HEK293 (cell line): ENCODE results near the gene NIPBL.

Experiments used
- SALL2 ChIP-seq: fragments of 450-650 bp; formaldehyde crosslinking; IDR thresholded peaks from 2 replicates; pipeline ENCODE4 v1.5.0; 2017; ENCODE audit warnings: missing biosample characterization, mild to moderate bottlenecking, missing genetic modification characterization, borderline replicate concordance
- ZBTB44 ChIP-seq: fragments of 450-650 bp; IDR thresholded peaks from 2 replicates; pipeline ENCODE4 v1.5.1; 2018; ENCODE audit warnings: missing biosample characterization, mild to moderate bottlenecking, missing genetic modification characterization
- ZNF146 ChIP-seq: fragments of 450-650 bp; formaldehyde crosslinking; IDR thresholded peaks from 2 replicates; pipeline ENCODE4 v1.5.1; 2016; ENCODE audit warnings: missing biosample characterization, missing genetic modification characterization
- TF ChIP-seq, protein P1 (sequence below): fragments of 450-650 bp; formaldehyde crosslinking; IDR thresholded peaks from 2 replicates; pipeline ENCODE4 v1.5.1; 2017; ENCODE audit warnings: missing biosample characterization, missing genetic modification characterization
- TF ChIP-seq, protein P2 (sequence below): fragments of 450-650 bp; formaldehyde crosslinking; IDR thresholded peaks from 2 replicates; pipeline ENCODE4 v1.5.1; 2016; ENCODE audit warnings: missing biosample characterization, missing genetic modification characterization

DNA sequence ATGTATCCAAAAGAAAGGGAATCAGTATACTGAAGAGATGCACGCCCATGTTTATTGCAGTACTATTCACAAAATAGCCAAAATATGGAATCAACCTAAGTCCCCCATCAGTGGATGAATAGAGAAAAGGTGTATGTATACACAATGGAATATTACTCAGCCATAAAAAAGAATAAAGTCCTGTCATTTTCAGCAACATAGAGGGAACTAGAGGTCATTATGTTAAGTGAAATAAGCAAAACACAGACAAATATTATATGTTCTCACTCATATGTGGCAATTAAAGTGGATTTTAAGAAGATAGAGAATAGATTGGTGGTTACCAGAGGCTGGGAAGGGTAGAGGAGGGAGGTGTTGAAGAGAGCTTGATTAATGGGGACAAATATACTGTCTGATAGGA, 88.6 kb downstream of the NIPBL start:
- TF ChIP-seq, protein P1, sequence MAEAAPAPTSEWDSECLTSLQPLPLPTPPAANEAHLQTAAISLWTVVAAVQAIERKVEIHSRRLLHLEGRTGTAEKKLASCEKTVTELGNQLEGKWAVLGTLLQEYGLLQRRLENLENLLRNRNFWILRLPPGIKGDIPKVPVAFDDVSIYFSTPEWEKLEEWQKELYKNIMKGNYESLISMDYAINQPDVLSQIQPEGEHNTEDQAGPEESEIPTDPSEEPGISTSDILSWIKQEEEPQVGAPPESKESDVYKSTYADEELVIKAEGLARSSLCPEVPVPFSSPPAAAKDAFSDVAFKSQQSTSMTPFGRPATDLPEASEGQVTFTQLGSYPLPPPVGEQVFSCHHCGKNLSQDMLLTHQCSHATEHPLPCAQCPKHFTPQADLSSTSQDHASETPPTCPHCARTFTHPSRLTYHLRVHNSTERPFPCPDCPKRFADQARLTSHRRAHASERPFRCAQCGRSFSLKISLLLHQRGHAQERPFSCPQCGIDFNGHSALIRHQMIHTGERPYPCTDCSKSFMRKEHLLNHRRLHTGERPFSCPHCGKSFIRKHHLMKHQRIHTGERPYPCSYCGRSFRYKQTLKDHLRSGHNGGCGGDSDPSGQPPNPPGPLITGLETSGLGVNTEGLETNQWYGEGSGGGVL: no peak
- TF ChIP-seq ZNF146 (tag by site-specific recombination): peak; percentile 91
- no peak for TF ChIP-seq SALL2 (tag by site-specific recombination)
- TF ChIP-seq, protein P2, sequence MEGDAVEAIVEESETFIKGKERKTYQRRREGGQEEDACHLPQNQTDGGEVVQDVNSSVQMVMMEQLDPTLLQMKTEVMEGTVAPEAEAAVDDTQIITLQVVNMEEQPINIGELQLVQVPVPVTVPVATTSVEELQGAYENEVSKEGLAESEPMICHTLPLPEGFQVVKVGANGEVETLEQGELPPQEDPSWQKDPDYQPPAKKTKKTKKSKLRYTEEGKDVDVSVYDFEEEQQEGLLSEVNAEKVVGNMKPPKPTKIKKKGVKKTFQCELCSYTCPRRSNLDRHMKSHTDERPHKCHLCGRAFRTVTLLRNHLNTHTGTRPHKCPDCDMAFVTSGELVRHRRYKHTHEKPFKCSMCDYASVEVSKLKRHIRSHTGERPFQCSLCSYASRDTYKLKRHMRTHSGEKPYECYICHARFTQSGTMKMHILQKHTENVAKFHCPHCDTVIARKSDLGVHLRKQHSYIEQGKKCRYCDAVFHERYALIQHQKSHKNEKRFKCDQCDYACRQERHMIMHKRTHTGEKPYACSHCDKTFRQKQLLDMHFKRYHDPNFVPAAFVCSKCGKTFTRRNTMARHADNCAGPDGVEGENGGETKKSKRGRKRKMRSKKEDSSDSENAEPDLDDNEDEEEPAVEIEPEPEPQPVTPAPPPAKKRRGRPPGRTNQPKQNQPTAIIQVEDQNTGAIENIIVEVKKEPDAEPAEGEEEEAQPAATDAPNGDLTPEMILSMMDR: no peak
- TF ChIP-seq ZBTB44 (tag by site-specific recombination): no peak
